ENCODE data around the gene SIRT2.
"Not testable (repeated sequence)": the region's sequence is repeated elsewhere in the genome, so short reads cannot be mapped to it uniquely, and the experiment has no call there.

Gene SIRT2

GRCh38 chr19:38880076-38880881, 19.1 kb downstream of the SIRT2 start:
- no peak for TF ChIP-seq CTCF (conservative IDR thresholded peaks at IDR 0.05; ENCODE audit: low read length)
- no peak for DNase-seq (ENCODE audit: low read depth)
- no peak overlapping the region for H3K4me3 ChIP-seq (ENCODE audit: low read length)

GRCh38 chr19:38879400-38879751, 20.0 kb downstream of the SIRT2 start:
- H3K4me3 ChIP-seq (ENCODE audit: low read length), result no peak overlapping the region
- TF ChIP-seq CTCF (conservative IDR thresholded peaks at IDR 0.05; ENCODE audit: low read length), result no peak
- no peak for DNase-seq (ENCODE audit: low read depth)

GRCh38 chr19:38878575-38879399, 20.6 kb downstream of the SIRT2 start:
- TF ChIP-seq CTCF (conservative IDR thresholded peaks at IDR 0.05; ENCODE audit: low read length), result no peak
- no peak for DNase-seq (ENCODE audit: low read depth)
- H3K4me3 ChIP-seq (ENCODE audit: low read length), result no peak overlapping the region

GRCh38 chr19:38877781-38878574, 21.4 kb downstream of the SIRT2 start, which contains the start of gene RINL:
TSS of gene RINL (minus strand) at chr19:38878275. CDS start at chr19:38876742, 1,533 bp downstream.
- DNase-seq (ENCODE audit: low read depth), result no peak
- no peak within 1 kb of the TSS for H3K4me3 ChIP-seq (ENCODE audit: low read length)
- no peak for TF ChIP-seq CTCF (conservative IDR thresholded peaks at IDR 0.05; ENCODE audit: low read length)

GRCh38 chr19:38875656-38876395, 23.6 kb downstream of the SIRT2 start:
- H3K4me3 ChIP-seq (ENCODE audit: low read length), result no peak overlapping the region
- no peak for DNase-seq (ENCODE audit: low read depth)
- no peak for TF ChIP-seq CTCF (conservative IDR thresholded peaks at IDR 0.05; ENCODE audit: low read length)

DNA sequence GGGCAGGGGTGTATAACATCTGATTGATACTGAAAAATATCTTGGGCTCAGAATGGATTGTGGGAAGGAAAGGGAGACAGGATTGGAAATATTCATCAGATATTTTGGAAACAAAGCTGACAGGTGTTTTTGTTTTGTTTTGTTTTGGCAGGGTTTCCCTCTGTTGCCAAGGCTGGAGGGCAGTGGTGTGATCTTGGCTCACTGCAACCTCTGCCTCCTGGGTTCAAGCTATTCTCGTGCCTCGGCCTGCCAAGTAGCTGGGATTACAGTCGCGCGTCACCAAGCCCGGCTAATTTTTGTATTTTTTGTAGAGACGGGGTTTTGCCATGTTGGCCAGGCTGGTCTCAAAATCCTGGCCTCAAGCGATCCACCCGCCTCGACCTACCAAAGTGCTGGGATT, 26.0 kb downstream of the SIRT2 start:
- H3K4me3 ChIP-seq (ENCODE audit: low read length); DNase-seq (ENCODE audit: low read depth): not testable (repeated sequence)

DNA sequence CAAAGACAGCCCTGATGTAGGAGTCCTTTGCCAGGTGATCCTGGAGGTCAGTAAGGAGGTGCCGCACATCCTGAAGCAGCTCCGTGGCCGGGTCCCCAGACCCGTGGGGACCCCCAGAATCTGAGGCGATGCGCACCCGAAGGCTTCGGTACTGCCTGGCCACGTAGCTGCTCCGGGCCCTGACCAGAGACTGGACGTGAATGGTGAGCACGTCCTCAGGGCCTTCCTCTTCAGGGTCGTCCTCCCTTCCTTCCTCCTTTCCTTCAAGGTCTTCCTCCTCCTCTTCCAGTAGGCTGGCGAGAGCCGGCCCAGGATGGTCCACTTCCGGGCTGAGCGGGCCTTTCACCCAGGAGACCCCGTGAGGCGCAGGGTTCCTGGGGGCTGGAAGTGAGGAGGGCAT, 28.8 kb downstream of the SIRT2 start:
- no peak for DNase-seq (ENCODE audit: low read depth)
- TF ChIP-seq CTCF (conservative IDR thresholded peaks at IDR 0.05; ENCODE audit: low read length), result no peak
- H3K4me3 ChIP-seq (ENCODE audit: low read length), result no peak overlapping the region
